BLaER1 (cell line): ENCODE results near the gene TTLL10.
A peak's percentile ranks its signal among the peaks of the same experiment; 100 is the strongest.

Experiments used
- H3K27ac ChIP-seq: shearing (Covaris generic); formaldehyde crosslinking; 2 replicates; pipeline ENCODE4 v1.8.1; 2022
- H3K27me3 ChIP-seq: shearing (Covaris generic); formaldehyde crosslinking; 2 replicates; pipeline ENCODE4 v1.8.1; 2022
- H3K36me3 ChIP-seq: shearing (Covaris generic); formaldehyde crosslinking; 2 replicates; pipeline ENCODE4 v1.8.1; 2022
- H3K4me1 ChIP-seq: shearing (Covaris generic); formaldehyde crosslinking; 2 replicates; pipeline ENCODE4 v1.8.1; 2022
- H3K4me2 ChIP-seq: shearing (Covaris generic); formaldehyde crosslinking; 2 replicates; pipeline ENCODE4 v1.8.1; 2022
- H3K4me3 ChIP-seq: shearing (Covaris generic); formaldehyde crosslinking; 2 replicates; pipeline ENCODE4 v1.8.1; 2022
- H3K9ac ChIP-seq: shearing (Covaris generic); formaldehyde crosslinking; 2 replicates; pipeline ENCODE4 v1.8.1; 2022
- H3K9me3 ChIP-seq: shearing (Covaris generic); formaldehyde crosslinking; 2 replicates; pipeline ENCODE4 v1.8.1; 2022
- H4K20me1 ChIP-seq: shearing (Covaris generic); formaldehyde crosslinking; 2 replicates; pipeline ENCODE4 v1.8.1; 2022
- Cebpa-rat ChIP-seq: shearing (Covaris generic); IDR thresholded peaks from 2 replicates; pipeline ENCODE4 v1.8.1; 2022

The TTLL10 gene

GRCh38 chr1:1132042-1132950 lies 41.4 kb upstream of the TTLL10 start:
- no peaks in the 10 kb centered on the region for H3K36me3 ChIP-seq
- H3K9ac ChIP-seq: 0 out of 2 replicates have a peak overlapping the region, but pooled peaks have one; percentile 16
- peaks cover 61% of the 10 kb centered on the region for H3K4me1 ChIP-seq
- H3K4me3 ChIP-seq: no peak overlapping the region
- no peaks in the 10 kb centered on the region for H3K27me3 ChIP-seq
- no peaks in the 10 kb centered on the region for H4K20me1 ChIP-seq
- H3K9me3 ChIP-seq: no peaks in the 10 kb centered on the region
- H3K4me2 ChIP-seq: peak overlapping the region; percentile 84
- H3K27ac ChIP-seq: peak overlapping the region; percentile 50
- TF ChIP-seq Cebpa-rat: no peak

- H3K36me3 ChIP-seq: no peaks in the 10 kb centered on the region
- peak overlapping the region; percentile 16; the same call in 1 of the 2 replicates for H3K9ac ChIP-seq
- H3K9me3 ChIP-seq: no peaks in the 10 kb centered on the region
- TF ChIP-seq Cebpa-rat: no peak
- H3K4me1 ChIP-seq: peaks cover 70% of the 10 kb centered on the region
- H4K20me1 ChIP-seq: no peaks in the 10 kb centered on the region
- H3K4me3 ChIP-seq: peak overlapping the region; percentile 17; the same call in 1 of the 2 replicates
- peak overlapping the region; percentile 50 for H3K27ac ChIP-seq
- peak overlapping the region; percentile 84 for H3K4me2 ChIP-seq
- H3K27me3 ChIP-seq: no peaks in the 10 kb centered on the region
Observed at GRCh38 chr1:1132956-1133750, 40.5 kb upstream of the TTLL10 start.

GRCh38 chr1:1134300-1134970 lies 39.2 kb upstream of the TTLL10 start:
- H3K9ac ChIP-seq: no peak overlapping the region
- peak overlapping the region; percentile 98 for H3K4me2 ChIP-seq
- H3K4me3 ChIP-seq: 0 out of 2 replicates have a peak overlapping the region, but pooled peaks have one; percentile 7
- no peaks in the 10 kb centered on the region for H3K36me3 ChIP-seq
- peaks cover 79% of the 10 kb centered on the region for H3K4me1 ChIP-seq
- no peaks in the 10 kb centered on the region for H3K9me3 ChIP-seq
- no peak for TF ChIP-seq Cebpa-rat
- no peaks in the 10 kb centered on the region for H4K20me1 ChIP-seq
- H3K27ac ChIP-seq: no peak overlapping the region
- H3K27me3 ChIP-seq: no peaks in the 10 kb centered on the region

GRCh38 chr1:1135339-1136136 lies 38.1 kb upstream of the TTLL10 start:
- Histone ChIP-seq H3K4me2 (peak overlapping the region; percentile 98), H4K20me1 (no peaks in the 10 kb centered on the region), H3K4me1 (peaks cover 78% of the 10 kb centered on the region), H3K36me3 (no peaks in the 10 kb centered on the region), H3K27me3 (no peaks in the 10 kb centered on the region), H3K27ac (peak overlapping the region; percentile 11; the same call in 1 of the 2 replicates), H3K9me3 (no peaks in the 10 kb centered on the region), H3K9ac (no peak overlapping the region; the same call in 1 of the 2 replicates), H3K4me3 (no peak overlapping the region)
- TF ChIP-seq Cebpa-rat: no peak

- Histone ChIP-seq H3K27ac (peak overlapping the region; percentile 55), H3K9ac (0 out of 2 replicates have a peak overlapping the region, but pooled peaks have one; percentile 22), H3K4me3 (peak overlapping the region; percentile 58), H3K4me1 (peaks cover 80% of the 10 kb centered on the region), H3K4me2 (peak overlapping the region; percentile 98), H3K36me3 (no peaks in the 10 kb centered on the region), H3K27me3 (no peaks in the 10 kb centered on the region), H3K9me3 (no peaks in the 10 kb centered on the region), H4K20me1 (no peaks in the 10 kb centered on the region)
- no peak for TF ChIP-seq Cebpa-rat
Observed at GRCh38 chr1:1136547-1137230, 37.0 kb upstream of the TTLL10 start.

GRCh38 chr1:1137256-1138045 lies 36.2 kb upstream of the TTLL10 start:
- peaks cover 80% of the 10 kb centered on the region for H3K4me1 ChIP-seq

GRCh38 chr1:1140673-1141072 lies 33.0 kb upstream of the TTLL10 start:
- H3K4me1 ChIP-seq: peaks cover 80% of the 10 kb centered on the region
- H3K27ac ChIP-seq: peak overlapping the region; percentile 19; the same call in 1 of the 2 replicates
- H3K9ac ChIP-seq: no peak overlapping the region
- peaks cover 5% of the 10 kb centered on the region; the same call in 1 of the 2 replicates for H3K27me3 ChIP-seq
- H3K9me3 ChIP-seq: no peaks in the 10 kb centered on the region
- no peak overlapping the region for H3K4me3 ChIP-seq
- no peaks in the 10 kb centered on the region for H3K36me3 ChIP-seq
- peak overlapping the region; percentile 26 for H3K4me2 ChIP-seq
- TF ChIP-seq Cebpa-rat: no peak
- H4K20me1 ChIP-seq: no peaks in the 10 kb centered on the region

More at GRCh38 chr1:1137256-1138045, 36.2 kb upstream of the TTLL10 start:
- Histone ChIP-seq H4K20me1 (no peaks in the 10 kb centered on the region), H3K27ac (no peak overlapping the region), H3K36me3 (no peaks in the 10 kb centered on the region), H3K27me3 (peaks cover under 1% of the 10 kb centered on the region; the same call in 1 of the 2 replicates), H3K9me3 (no peaks in the 10 kb centered on the region), H3K9ac (no peak overlapping the region; the same call in 1 of the 2 replicates), H3K4me2 (peak overlapping the region; percentile 98), H3K4me3 (peak overlapping the region; percentile 58; the same call in 1 of the 2 replicates)
- TF ChIP-seq Cebpa-rat: no peak
